ENCODE data around the gene ASF1B. TPM values are rescaled to one million over a fixed set of nuclear protein-coding genes. Genes with fewer than 3 reads are reported as not detected.
A peak's percentile ranks its signal among the peaks of the same experiment; 100 is the strongest.

The ASF1B gene
- total RNA-seq, 1 donor from 2014 or later: 16.4 TPM

DNA sequence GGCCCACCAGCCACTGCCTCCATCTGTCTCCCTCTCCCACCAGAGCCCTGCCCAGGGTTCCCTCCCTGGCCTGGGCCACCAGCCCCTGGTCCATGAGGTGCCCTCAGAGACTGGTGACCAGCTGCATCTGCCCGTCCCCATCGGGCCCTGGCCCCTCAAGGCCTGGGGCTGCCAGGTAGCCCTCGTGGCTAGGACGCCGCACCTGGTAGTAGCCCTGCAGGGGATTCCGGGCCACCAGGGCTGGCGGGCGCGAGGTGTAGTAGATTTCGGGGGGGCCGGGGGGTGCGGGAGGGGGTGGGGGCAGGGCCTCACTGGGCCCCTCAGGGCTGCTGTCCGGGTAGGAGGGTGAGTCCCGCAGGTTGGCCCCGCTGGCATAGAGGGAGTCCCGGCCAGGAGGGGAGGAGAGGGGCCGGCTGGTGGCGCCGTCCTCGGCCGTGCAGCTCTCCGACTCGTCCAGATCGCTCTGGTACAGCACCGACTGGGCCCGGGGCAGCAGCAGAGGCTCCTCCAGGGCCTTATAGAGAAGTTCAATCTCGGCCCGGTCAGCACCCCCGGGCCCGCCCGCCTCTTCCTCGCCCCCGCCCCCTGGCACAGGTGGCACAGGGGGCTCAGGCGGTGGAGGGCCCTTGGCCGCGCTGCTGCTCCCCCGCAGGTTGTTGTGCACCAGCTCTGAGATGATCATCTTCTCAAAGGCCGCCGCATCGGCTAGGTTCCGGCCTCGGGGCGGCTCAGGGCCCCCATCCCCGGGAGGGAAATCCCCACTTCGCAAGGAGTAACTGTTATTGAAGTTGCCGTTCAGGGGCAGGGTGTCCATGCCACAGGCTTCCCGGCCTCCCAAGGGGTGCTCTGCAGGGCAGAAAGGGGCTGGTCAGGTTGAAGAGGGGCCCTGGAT lies 14.6 kb upstream of the ASF1B start:
- Histone ChIP-seq H3K4me1 (peaks cover 25% of the 10 kb centered on the region), H3K4me3 (no peak overlapping the region), H3K79me2 (ENCODE audit: low read depth) (no peaks in the 10 kb centered on the region), H3K9me3 (ENCODE audit: low read depth) (no peaks in the 10 kb centered on the region), H2AFZ (replicated peaks) (no peak overlapping the region), H3K36me3 (no peaks in the 10 kb centered on the region), H3K27me3 (no peaks in the 10 kb centered on the region), H4K20me1 (ENCODE audit: low read depth) (peaks cover 45% of the 10 kb centered on the region), H3K9ac (no peak overlapping the region), H3K4me2 (no peak overlapping the region), H3F3A (ENCODE audit: low read depth) (peaks cover 29% of the 10 kb centered on the region), H3K27ac (peak overlapping the region; percentile 80)
- Mint-ChIP-seq H3K27ac (no peak overlapping the region), H3K27me3 (ENCODE audit: insufficient read depth, low read depth) (peaks cover 6% of the 10 kb centered on the region), H3K9me3 (no peaks in the 10 kb centered on the region), H3K4me3 (no peak overlapping the region), H3K4me1 (peaks cover 19% of the 10 kb centered on the region), H3K36me3 (peaks cover 13% of the 10 kb centered on the region)
- no peak for DNase-seq (ENCODE audit: low spot score)
- TF ChIP-seq EZH2 (IDR thresholded peaks at IDR 0.05) (no peak), EZH2phosphoT487 (IDR thresholded peaks at IDR 0.05) (no peak)
- TF ChIP-seq, protein P1, sequence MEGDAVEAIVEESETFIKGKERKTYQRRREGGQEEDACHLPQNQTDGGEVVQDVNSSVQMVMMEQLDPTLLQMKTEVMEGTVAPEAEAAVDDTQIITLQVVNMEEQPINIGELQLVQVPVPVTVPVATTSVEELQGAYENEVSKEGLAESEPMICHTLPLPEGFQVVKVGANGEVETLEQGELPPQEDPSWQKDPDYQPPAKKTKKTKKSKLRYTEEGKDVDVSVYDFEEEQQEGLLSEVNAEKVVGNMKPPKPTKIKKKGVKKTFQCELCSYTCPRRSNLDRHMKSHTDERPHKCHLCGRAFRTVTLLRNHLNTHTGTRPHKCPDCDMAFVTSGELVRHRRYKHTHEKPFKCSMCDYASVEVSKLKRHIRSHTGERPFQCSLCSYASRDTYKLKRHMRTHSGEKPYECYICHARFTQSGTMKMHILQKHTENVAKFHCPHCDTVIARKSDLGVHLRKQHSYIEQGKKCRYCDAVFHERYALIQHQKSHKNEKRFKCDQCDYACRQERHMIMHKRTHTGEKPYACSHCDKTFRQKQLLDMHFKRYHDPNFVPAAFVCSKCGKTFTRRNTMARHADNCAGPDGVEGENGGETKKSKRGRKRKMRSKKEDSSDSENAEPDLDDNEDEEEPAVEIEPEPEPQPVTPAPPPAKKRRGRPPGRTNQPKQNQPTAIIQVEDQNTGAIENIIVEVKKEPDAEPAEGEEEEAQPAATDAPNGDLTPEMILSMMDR (IDR thresholded peaks at IDR 0.05): no peak

GRCh38 chr19:14150041-14150769 lies 13.8 kb upstream of the ASF1B start:
- H3K9me3 ChIP-seq (ENCODE audit: low read depth): no peaks in the 10 kb centered on the region
- TF ChIP-seq, protein P1 (IDR thresholded peaks at IDR 0.05): no peak
- TF ChIP-seq EZH2 (IDR thresholded peaks at IDR 0.05) (no peak), EZH2phosphoT487 (IDR thresholded peaks at IDR 0.05) (no peak)
- Mint-ChIP-seq H3K36me3 (peaks cover 10% of the 10 kb centered on the region), H3K4me3 (no peak overlapping the region), H3K4me1 (peaks cover 24% of the 10 kb centered on the region), H3K27me3 (ENCODE audit: insufficient read depth, low read depth) (peaks cover 6% of the 10 kb centered on the region), H3K9me3 (no peaks in the 10 kb centered on the region), H3K27ac (no peak overlapping the region)
- H3K9ac ChIP-seq: no peak overlapping the region
- no peak for DNase-seq (ENCODE audit: low spot score)
- no peaks in the 10 kb centered on the region for H3K36me3 ChIP-seq
- H3K4me2 ChIP-seq: no peak overlapping the region
- peak overlapping the region; percentile 80 for H3K27ac ChIP-seq
- H3K79me2 ChIP-seq (ENCODE audit: low read depth): no peaks in the 10 kb centered on the region
- no peak overlapping the region for H2AFZ ChIP-seq (replicated peaks)
- H3K4me3 ChIP-seq: no peak overlapping the region
- H4K20me1 ChIP-seq (ENCODE audit: low read depth): peaks cover 45% of the 10 kb centered on the region
- H3K27me3 ChIP-seq: no peaks in the 10 kb centered on the region
- peaks cover 29% of the 10 kb centered on the region for H3F3A ChIP-seq (ENCODE audit: low read depth)
- H3K4me1 ChIP-seq: peaks cover 25% of the 10 kb centered on the region

DNA sequence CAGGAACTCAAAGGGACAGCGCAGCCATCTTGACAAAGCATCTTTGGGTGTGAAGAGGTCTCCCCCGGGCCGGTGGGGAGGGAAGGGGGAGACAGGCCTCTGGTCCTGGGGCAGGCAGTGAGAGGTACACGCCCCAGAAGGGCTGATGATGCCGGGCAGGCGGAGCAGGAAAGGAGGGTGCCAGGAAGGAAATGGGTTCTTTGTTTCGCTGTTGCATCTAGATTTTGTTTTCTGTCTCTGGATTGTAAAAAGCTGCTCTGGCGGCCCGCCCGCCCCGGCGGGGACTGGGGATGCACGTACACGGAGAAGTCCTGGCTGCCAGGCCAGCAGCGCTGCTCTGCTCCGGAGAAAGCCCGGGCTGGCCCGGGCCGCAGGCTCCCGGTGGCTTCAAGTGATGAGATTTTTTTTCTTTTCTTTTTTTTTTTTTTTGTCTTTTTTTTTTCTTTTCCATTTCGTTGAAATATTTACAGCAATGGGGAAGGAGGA lies 13.2 kb upstream of the ASF1B start:
- peaks cover 6% of the 10 kb centered on the region for H3K36me3 Mint-ChIP-seq
- Histone ChIP-seq H3K9ac (no peak overlapping the region), H3K9me3 (ENCODE audit: low read depth) (no peaks in the 10 kb centered on the region), H3K4me1 (peaks cover 25% of the 10 kb centered on the region), H3K4me2 (no peak overlapping the region), H3F3A (ENCODE audit: low read depth) (peaks cover 29% of the 10 kb centered on the region), H2AFZ (replicated peaks) (no peak overlapping the region), H3K79me2 (ENCODE audit: low read depth) (no peaks in the 10 kb centered on the region), H3K4me3 (no peak overlapping the region), H3K27me3 (no peaks in the 10 kb centered on the region), H3K27ac (peak overlapping the region; percentile 80), H3K36me3 (no peaks in the 10 kb centered on the region), H4K20me1 (ENCODE audit: low read depth) (peaks cover 48% of the 10 kb centered on the region)
- H3K4me1 Mint-ChIP-seq: peaks cover 28% of the 10 kb centered on the region
- TF ChIP-seq, protein P1 (IDR thresholded peaks at IDR 0.05): no peak
- TF ChIP-seq EZH2 (IDR thresholded peaks at IDR 0.05) (no peak), EZH2phosphoT487 (IDR thresholded peaks at IDR 0.05) (no peak)
- peak overlapping the region; percentile 35 for H3K4me3 Mint-ChIP-seq
- H3K9me3 Mint-ChIP-seq: no peaks in the 10 kb centered on the region
- H3K27me3 Mint-ChIP-seq (ENCODE audit: insufficient read depth, low read depth): peaks cover 3% of the 10 kb centered on the region
- DNase-seq (ENCODE audit: low spot score): no peak
- peak overlapping the region; percentile 73 for H3K27ac Mint-ChIP-seq
